ENCODE data around the gene ANKRD53. TPM values are rescaled to one million over a fixed set of nuclear protein-coding genes. Genes with fewer than 3 reads are reported as not detected.

Gene ANKRD53
- total RNA-seq, 1 experiment from 2014 or later, result not detected

GRCh38 chr2:70939839-70940580 lies 38.4 kb upstream of the ANKRD53 start:
- H3K27ac Mint-ChIP-seq (ENCODE audit: unreplicated experiment), result no peak overlapping the region
- CTCF ChIA-PET, result no interaction called here
- no peaks in the 10 kb centered on the region for H3K4me1 Mint-ChIP-seq (ENCODE audit: low read depth, unreplicated experiment)
- intact Hi-C loops (cut with micrococcal nuclease; ENCODE audit: unreplicated experiment), result no loop called here
- no TSS peak for BruUV-seq (replicated peaks)
- H3K36me3 Mint-ChIP-seq (ENCODE audit: insufficient read depth, unreplicated experiment), result no peaks in the 10 kb centered on the region
- DNase-seq, result no peak
- TF ChIP-seq, protein P1, sequence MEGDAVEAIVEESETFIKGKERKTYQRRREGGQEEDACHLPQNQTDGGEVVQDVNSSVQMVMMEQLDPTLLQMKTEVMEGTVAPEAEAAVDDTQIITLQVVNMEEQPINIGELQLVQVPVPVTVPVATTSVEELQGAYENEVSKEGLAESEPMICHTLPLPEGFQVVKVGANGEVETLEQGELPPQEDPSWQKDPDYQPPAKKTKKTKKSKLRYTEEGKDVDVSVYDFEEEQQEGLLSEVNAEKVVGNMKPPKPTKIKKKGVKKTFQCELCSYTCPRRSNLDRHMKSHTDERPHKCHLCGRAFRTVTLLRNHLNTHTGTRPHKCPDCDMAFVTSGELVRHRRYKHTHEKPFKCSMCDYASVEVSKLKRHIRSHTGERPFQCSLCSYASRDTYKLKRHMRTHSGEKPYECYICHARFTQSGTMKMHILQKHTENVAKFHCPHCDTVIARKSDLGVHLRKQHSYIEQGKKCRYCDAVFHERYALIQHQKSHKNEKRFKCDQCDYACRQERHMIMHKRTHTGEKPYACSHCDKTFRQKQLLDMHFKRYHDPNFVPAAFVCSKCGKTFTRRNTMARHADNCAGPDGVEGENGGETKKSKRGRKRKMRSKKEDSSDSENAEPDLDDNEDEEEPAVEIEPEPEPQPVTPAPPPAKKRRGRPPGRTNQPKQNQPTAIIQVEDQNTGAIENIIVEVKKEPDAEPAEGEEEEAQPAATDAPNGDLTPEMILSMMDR (IDR thresholded peaks at IDR 0.05; ENCODE audit: unreplicated experiment), result no peak
- H3K9me3 Mint-ChIP-seq (ENCODE audit: low read depth, unreplicated experiment), result no peaks in the 10 kb centered on the region
- peaks cover 78% of the 10 kb centered on the region for H3K27me3 Mint-ChIP-seq (ENCODE audit: unreplicated experiment)
- H3K4me3 Mint-ChIP-seq (ENCODE audit: low read depth, unreplicated experiment), result no peak overlapping the region

GRCh38 chr2:70941186-70941585 lies 37.2 kb upstream of the ANKRD53 start:
- CTCF ChIA-PET, result no interaction called here
- Mint-ChIP-seq H3K4me3 (ENCODE audit: low read depth, unreplicated experiment) (no peak overlapping the region), H3K36me3 (ENCODE audit: insufficient read depth, unreplicated experiment) (no peaks in the 10 kb centered on the region), H3K9me3 (ENCODE audit: low read depth, unreplicated experiment) (no peaks in the 10 kb centered on the region), H3K27ac (ENCODE audit: unreplicated experiment) (no peak overlapping the region), H3K4me1 (ENCODE audit: low read depth, unreplicated experiment) (peaks cover 8% of the 10 kb centered on the region), H3K27me3 (ENCODE audit: unreplicated experiment) (peaks cover 66% of the 10 kb centered on the region)
- TF ChIP-seq, protein P1 (IDR thresholded peaks at IDR 0.05; ENCODE audit: unreplicated experiment), result no peak
- intact Hi-C loops (cut with micrococcal nuclease; ENCODE audit: unreplicated experiment), result no loop called here
- BruUV-seq (replicated peaks), result no TSS peak
- DNase-seq, result no peak

DNA sequence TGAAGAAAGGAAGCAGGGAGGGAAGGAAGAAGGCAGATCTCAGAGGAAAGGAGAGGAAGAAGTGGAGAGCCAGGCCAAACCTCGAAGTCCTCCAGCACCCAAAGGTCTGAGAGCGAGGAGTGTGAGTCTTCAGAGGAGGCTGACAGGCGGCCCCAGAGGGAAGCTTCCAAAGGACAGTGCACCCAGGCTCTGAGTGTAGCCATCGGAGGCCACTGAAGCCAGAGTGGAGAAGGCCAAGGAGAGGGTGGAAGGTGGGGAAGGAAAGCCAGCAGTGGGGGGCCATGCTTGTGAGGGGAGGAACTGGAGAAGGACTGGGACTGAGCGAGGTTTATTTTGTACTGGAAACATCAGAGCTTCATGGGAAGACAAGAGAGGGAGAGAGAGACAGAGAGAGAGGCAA lies 36.7 kb upstream of the ANKRD53 start:
- peaks cover 62% of the 10 kb centered on the region for H3K27me3 Mint-ChIP-seq (ENCODE audit: unreplicated experiment)
- intact Hi-C loops (cut with micrococcal nuclease; ENCODE audit: unreplicated experiment), result no loop called here
- BruUV-seq (replicated peaks), result no TSS peak

DNA sequence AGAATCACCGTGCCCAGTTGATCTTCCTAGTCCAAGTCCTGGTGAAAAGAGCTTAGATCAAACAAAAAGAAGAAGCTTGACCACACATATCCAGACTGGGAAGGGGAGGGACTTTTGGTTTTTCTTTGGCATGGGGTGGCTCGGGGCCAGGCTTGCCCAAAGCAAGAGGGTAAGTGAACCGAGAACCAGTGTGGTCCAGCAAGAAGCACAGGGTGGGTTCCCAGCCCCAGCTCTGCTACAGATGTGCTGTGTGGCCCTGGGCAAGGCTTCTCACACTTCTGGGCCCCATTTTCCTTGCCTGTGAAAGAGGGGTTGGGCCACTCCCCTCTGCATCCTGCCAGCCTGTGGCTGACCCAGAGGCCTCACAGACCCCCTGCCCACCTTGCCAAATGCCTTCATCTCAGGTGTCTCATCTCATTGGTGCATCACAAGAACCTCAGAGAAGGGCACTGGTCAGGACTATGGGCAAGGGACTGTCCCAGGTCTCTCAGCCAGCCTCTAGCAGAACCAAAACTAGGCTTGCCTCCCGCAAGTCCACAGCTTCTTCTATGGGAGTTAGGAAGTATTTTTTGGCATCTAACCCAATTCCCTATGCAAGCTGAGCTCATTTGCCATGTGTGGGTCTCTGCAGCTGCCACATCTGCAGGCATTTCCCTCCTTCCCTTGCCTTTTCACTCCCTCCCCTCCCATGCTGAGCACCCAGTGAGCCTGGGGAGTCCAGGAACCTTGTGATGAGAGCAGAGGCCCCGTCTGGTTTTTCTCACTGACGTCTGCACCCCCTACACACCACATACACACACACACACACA lies 35.8 kb upstream of the ANKRD53 start:
- Mint-ChIP-seq H3K36me3 (ENCODE audit: insufficient read depth, unreplicated experiment) (no peaks in the 10 kb centered on the region), H3K4me1 (ENCODE audit: low read depth, unreplicated experiment) (peaks cover 8% of the 10 kb centered on the region)
- intact Hi-C loops (cut with micrococcal nuclease; ENCODE audit: unreplicated experiment), result no loop called here

More for the DNA sequence above, 36.7 kb upstream of the ANKRD53 start:
- Mint-ChIP-seq H3K4me3 (ENCODE audit: low read depth, unreplicated experiment) (no peak overlapping the region), H3K4me1 (ENCODE audit: low read depth, unreplicated experiment) (peaks cover 8% of the 10 kb centered on the region), H3K27ac (ENCODE audit: unreplicated experiment) (no peak overlapping the region), H3K9me3 (ENCODE audit: low read depth, unreplicated experiment) (no peaks in the 10 kb centered on the region), H3K36me3 (ENCODE audit: insufficient read depth, unreplicated experiment) (no peaks in the 10 kb centered on the region)
- no peak for DNase-seq
- TF ChIP-seq, protein P1 (IDR thresholded peaks at IDR 0.05; ENCODE audit: unreplicated experiment), result no peak
- CTCF ChIA-PET, result no interaction called here

More for the DNA sequence above, 35.8 kb upstream of the ANKRD53 start:
- Mint-ChIP-seq H3K9me3 (ENCODE audit: low read depth, unreplicated experiment) (no peaks in the 10 kb centered on the region), H3K27me3 (ENCODE audit: unreplicated experiment) (peaks cover 69% of the 10 kb centered on the region), H3K27ac (ENCODE audit: unreplicated experiment) (no peak overlapping the region), H3K4me3 (ENCODE audit: low read depth, unreplicated experiment) (no peak overlapping the region)
- CTCF ChIA-PET, result interaction anchor here (0.6 kb wide), 1 partner anchor 1209 kb away, joined by 4 read pairs; no protein-coding TSS in a partner anchor
- TF ChIP-seq, protein P1 (IDR thresholded peaks at IDR 0.05; ENCODE audit: unreplicated experiment), result no peak
- DNase-seq, result no peak
- no TSS peak for BruUV-seq (replicated peaks)

All from Calu3 (cell line).